GM23338 (cell line): Measurements from ENCODE around the gene WAPL. TPM values are rescaled to one million over a fixed set of nuclear protein-coding genes. Genes with fewer than 3 reads are reported as not detected.

Experiments
- ATAC-seq: fragments of 200-7000 bp; cut with Tn5 transposase; 3 replicates; pipeline ENCODE4 v1.9.1; 2020
- DNase-seq: peaks from one replicate; pipeline ENCODE4 v3.0.0-alpha.2; 2015; ENCODE audit warnings: low spot score
- H2AFZ ChIP-seq: fragments of 200-600 bp; sonication (generic); 2 replicates; pipeline ENCODE4 v1.8.0; 2016; ENCODE audit warnings: antibody characterized with exemption, mild to moderate bottlenecking, moderate library complexity
- H3F3A ChIP-seq: fragments of 200-600 bp; sonication (generic); replicated peaks from 2 replicates; pipeline ENCODE4 v1.8.0; 2017; ENCODE audit warnings: antibody characterized with exemption, mixed run types, low read depth
- H3K27ac ChIP-seq: fragments of 200-600 bp; sonication (generic); 2 replicates; pipeline ENCODE4 v1.6.1; 2016; ENCODE audit warnings: low read depth
- H3K27me3 ChIP-seq: fragments of 200-600 bp; sonication (generic); 2 replicates; pipeline ENCODE4 v1.8.0; 2016; ENCODE audit warnings: mild to moderate bottlenecking, mixed run types, moderate library complexity; ENCODE audit not compliant: insufficient read depth
- H3K36me3 ChIP-seq: fragments of 200-600 bp; sonication (generic); 2 replicates; pipeline ENCODE4 v1.8.0; 2016; ENCODE audit warnings: mild to moderate bottlenecking; ENCODE audit not compliant: insufficient read depth
- H3K4me1 ChIP-seq: fragments of 200-600 bp; sonication (generic); 2 replicates; pipeline ENCODE4 v1.8.0; 2016; ENCODE audit warnings: mild to moderate bottlenecking, moderate library complexity; ENCODE audit not compliant: insufficient read depth
- H3K4me2 ChIP-seq: fragments of 200-600 bp; sonication (generic); 2 replicates; pipeline ENCODE4 v1.7.1; 2017; ENCODE audit warnings: mixed run types
- H3K4me3 ChIP-seq: fragments of 200-600 bp; sonication (generic); 2 replicates; pipeline ENCODE4 v1.6.1; 2016; ENCODE audit warnings: mixed run types
- H3K79me2 ChIP-seq: fragments of 200-600 bp; sonication (generic); replicated peaks from 2 replicates; pipeline ENCODE4 v1.8.0; 2017; ENCODE audit warnings: mild to moderate bottlenecking; ENCODE audit not compliant: insufficient read depth
- H3K9me2 ChIP-seq: fragments of 200-600 bp; sonication (generic); 2 replicates; pipeline ENCODE4 v1.8.0; 2017; ENCODE audit not compliant: insufficient read depth
- H4K20me1 ChIP-seq: fragments of 200-600 bp; sonication (generic); replicated peaks from 2 replicates; pipeline ENCODE4 v1.8.0; 2017; ENCODE audit warnings: mild to moderate bottlenecking; ENCODE audit not compliant: insufficient read depth
- H3K27ac Mint-ChIP-seq: 2 replicates; pipeline ENCODE4 v1.8.0; 2020; ENCODE audit warnings: inconsistent platforms, mild to moderate bottlenecking, moderate library complexity, mixed read lengths
- H3K27me3 Mint-ChIP-seq: 3 replicates; pipeline ENCODE4 v1.8.0; 2022; ENCODE audit warnings: low read depth, mild to moderate bottlenecking, moderate library complexity, mixed read lengths, inconsistent platforms; ENCODE audit not compliant: insufficient read depth, poor library complexity
- H3K36me3 Mint-ChIP-seq: 3 replicates; pipeline ENCODE4 v1.8.0; 2021; ENCODE audit warnings: low read depth, mild to moderate bottlenecking, inconsistent platforms, moderate library complexity, mixed read lengths
- H3K4me1 Mint-ChIP-seq: 3 replicates; pipeline ENCODE4 v1.8.0; 2020; ENCODE audit warnings: mild to moderate bottlenecking, inconsistent platforms, mixed read lengths
- H3K4me3 Mint-ChIP-seq: 3 replicates; pipeline ENCODE4 v1.8.0; 2021; ENCODE audit warnings: moderate library complexity, mild to moderate bottlenecking, inconsistent platforms, mixed read lengths
- H3K9me3 Mint-ChIP-seq: 3 replicates; pipeline ENCODE4 v1.8.0; 2020; ENCODE audit warnings: moderate library complexity, mild to moderate bottlenecking, inconsistent platforms, mixed read lengths
- EZH2 ChIP-seq: fragments of 200-600 bp; sonication (generic); IDR thresholded peaks from one replicate; pipeline ENCODE4 v1.8.0; 2017; ENCODE audit warnings: antibody characterized with exemption, mild to moderate bottlenecking, low read depth; ENCODE audit not compliant: unreplicated experiment
- JUNB ChIP-seq: IDR thresholded peaks from one replicate; pipeline ENCODE4 v1.6.1; 2016; ENCODE audit warnings: antibody characterized with exemption; ENCODE audit not compliant: unreplicated experiment
- POLR2AphosphoS5 ChIP-seq: IDR thresholded peaks from 2 replicates; pipeline ENCODE4 v1.6.1; 2016; ENCODE audit warnings: antibody characterized with exemption, low read depth
- ZNF114 ChIP-seq: fragments of 250-450 bp; sonication (Bioruptor Pico); IDR thresholded peaks from 2 replicates; pipeline ENCODE4 v1.5.0; 2020; ENCODE audit warnings: mild to moderate bottlenecking, moderate library complexity
- ZNF331 ChIP-seq: fragments of 250-450 bp; sonication (Bioruptor Pico); IDR thresholded peaks from 2 replicates; pipeline ENCODE4 v1.5.0; 2020; ENCODE audit warnings: low read depth, mild to moderate bottlenecking, moderate library complexity
- polyA plus RNA-seq: library from polyadenylated mRNA; unstranded; fragments of >200 nt; fragmentation: Nextera tagmentation; extraction: Ambion mirVana; gene quantifications from 2 replicates; pipeline ENCODE4 v1.2.1, GENCODE V29; 2016
- total RNA-seq: library from RNA; depleted of rRNA; stranded (reverse); fragments of >200 nt; shearing (Covaris generic); gene quantifications from 2 replicates; pipeline ENCODE4 v1.2.3, GENCODE V29; 2014
- TF ChIP-seq, protein P1 (sequence below): fragments of 250-450 bp; sonication (Bioruptor Pico); IDR thresholded peaks from 2 replicates; pipeline ENCODE4 v1.5.0; 2020; ENCODE audit warnings: mild to moderate bottlenecking, moderate library complexity
- TF ChIP-seq, protein P2 (sequence below), 2 experiments: fragments of 200-600 bp in 1 of 2; sonication (generic) in 1 of 2; conservative IDR thresholded peaks; 2 replicates each; pipeline versions ENCODE4 v1.5.1 to v1.6.1; 2016 to 2017; ENCODE audit warnings: antibody characterized with exemption in 2 of 2, low read depth in 2 of 2, mild to moderate bottlenecking in 2 of 2, moderate library complexity in 1 of 2

The WAPL gene
- total and polyA plus RNA-seq, 2 experiments from 2014 or later = 25.2 to 60.8 TPM

GRCh38 chr10:86438091-86438749 lies 83.4 kb downstream of the WAPL start:
- Histone ChIP-seq H4K20me1 (no peaks in the 10 kb centered on the region), H3K4me2 (no peak overlapping the region), H3K4me3 (no peak overlapping the region), H3K27me3 (no peaks in the 10 kb centered on the region), H3K36me3 (peaks cover 15% of the 10 kb centered on the region), H2AFZ (no peak overlapping the region), H3K9me2 (no peaks in the 10 kb centered on the region), H3K4me1 (peaks cover 26% of the 10 kb centered on the region), H3F3A (no peaks in the 10 kb centered on the region), H3K27ac (peak overlapping the region; percentile 23; the same call in 1 of the 2 replicates), H3K79me2 (no peaks in the 10 kb centered on the region)
- H3K27me3 Mint-ChIP-seq = no peaks in the 10 kb centered on the region
- H3K4me3 Mint-ChIP-seq = no peak overlapping the region
- peaks cover 55% of the 10 kb centered on the region for H3K36me3 Mint-ChIP-seq
- no peak for ATAC-seq
- TF ChIP-seq, protein P1, sequence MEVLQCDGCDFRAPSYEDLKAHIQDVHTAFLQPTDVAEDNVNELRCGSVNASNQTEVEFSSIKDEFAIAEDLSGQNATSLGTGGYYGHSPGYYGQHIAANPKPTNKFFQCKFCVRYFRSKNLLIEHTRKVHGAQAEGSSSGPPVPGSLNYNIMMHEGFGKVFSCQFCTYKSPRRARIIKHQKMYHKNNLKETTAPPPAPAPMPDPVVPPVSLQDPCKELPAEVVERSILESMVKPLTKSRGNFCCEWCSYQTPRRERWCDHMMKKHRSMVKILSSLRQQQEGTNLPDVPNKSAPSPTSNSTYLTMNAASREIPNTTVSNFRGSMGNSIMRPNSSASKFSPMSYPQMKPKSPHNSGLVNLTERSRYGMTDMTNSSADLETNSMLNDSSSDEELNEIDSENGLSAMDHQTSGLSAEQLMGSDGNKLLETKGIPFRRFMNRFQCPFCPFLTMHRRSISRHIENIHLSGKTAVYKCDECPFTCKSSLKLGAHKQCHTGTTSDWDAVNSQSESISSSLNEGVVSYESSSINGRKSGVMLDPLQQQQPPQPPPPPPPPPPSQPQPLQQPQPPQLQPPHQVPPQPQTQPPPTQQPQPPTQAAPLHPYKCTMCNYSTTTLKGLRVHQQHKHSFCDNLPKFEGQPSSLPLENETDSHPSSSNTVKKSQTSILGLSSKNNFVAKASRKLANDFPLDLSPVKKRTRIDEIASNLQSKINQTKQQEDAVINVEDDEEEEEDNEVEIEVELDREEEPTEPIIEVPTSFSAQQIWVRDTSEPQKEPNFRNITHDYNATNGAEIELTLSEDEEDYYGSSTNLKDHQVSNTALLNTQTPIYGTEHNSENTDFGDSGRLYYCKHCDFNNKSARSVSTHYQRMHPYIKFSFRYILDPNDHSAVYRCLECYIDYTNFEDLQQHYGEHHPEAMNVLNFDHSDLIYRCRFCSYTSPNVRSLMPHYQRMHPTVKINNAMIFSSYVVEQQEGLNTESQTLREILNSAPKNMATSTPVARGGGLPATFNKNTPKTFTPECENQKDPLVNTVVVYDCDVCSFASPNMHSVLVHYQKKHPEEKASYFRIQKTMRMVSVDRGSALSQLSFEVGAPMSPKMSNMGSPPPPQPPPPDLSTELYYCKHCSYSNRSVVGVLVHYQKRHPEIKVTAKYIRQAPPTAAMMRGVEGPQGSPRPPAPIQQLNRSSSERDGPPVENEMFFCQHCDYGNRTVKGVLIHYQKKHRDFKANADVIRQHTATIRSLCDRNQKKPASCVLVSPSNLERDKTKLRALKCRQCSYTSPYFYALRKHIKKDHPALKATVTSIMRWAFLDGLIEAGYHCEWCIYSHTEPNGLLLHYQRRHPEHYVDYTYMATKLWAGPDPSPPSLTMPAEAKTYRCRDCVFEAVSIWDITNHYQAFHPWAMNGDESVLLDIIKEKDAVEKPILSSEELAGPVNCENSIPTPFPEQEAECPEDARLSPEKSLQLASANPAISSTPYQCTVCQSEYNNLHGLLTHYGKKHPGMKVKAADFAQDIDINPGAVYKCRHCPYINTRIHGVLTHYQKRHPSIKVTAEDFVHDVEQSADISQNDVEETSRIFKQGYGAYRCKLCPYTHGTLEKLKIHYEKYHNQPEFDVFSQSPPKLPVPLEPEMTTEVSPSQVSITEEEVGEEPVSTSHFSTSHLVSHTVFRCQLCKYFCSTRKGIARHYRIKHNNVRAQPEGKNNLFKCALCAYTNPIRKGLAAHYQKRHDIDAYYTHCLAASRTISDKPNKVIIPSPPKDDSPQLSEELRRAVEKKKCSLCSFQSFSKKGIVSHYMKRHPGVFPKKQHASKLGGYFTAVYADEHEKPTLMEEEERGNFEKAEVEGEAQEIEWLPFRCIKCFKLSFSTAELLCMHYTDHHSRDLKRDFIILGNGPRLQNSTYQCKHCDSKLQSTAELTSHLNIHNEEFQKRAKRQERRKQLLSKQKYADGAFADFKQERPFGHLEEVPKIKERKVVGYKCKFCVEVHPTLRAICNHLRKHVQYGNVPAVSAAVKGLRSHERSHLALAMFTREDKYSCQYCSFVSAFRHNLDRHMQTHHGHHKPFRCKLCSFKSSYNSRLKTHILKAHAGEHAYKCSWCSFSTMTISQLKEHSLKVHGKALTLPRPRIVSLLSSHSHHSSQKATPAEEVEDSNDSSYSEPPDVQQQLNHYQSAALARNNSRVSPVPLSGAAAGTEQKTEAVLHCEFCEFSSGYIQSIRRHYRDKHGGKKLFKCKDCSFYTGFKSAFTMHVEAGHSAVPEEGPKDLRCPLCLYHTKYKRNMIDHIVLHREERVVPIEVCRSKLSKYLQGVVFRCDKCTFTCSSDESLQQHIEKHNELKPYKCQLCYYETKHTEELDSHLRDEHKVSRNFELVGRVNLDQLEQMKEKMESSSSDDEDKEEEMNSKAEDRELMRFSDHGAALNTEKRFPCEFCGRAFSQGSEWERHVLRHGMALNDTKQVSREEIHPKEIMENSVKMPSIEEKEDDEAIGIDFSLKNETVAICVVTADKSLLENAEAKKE (CRISPR knock-in tag) = no peak
- TF ChIP-seq POLR2AphosphoS5 (no peak), ZNF331 (no peak), EZH2 (no peak), JUNB (no peak), ZNF114 (no peak)
- TF ChIP-seq, protein P2, sequence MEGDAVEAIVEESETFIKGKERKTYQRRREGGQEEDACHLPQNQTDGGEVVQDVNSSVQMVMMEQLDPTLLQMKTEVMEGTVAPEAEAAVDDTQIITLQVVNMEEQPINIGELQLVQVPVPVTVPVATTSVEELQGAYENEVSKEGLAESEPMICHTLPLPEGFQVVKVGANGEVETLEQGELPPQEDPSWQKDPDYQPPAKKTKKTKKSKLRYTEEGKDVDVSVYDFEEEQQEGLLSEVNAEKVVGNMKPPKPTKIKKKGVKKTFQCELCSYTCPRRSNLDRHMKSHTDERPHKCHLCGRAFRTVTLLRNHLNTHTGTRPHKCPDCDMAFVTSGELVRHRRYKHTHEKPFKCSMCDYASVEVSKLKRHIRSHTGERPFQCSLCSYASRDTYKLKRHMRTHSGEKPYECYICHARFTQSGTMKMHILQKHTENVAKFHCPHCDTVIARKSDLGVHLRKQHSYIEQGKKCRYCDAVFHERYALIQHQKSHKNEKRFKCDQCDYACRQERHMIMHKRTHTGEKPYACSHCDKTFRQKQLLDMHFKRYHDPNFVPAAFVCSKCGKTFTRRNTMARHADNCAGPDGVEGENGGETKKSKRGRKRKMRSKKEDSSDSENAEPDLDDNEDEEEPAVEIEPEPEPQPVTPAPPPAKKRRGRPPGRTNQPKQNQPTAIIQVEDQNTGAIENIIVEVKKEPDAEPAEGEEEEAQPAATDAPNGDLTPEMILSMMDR (conservative IDR thresholded peaks at IDR 0.05; ENCODE audit: low read depth in 2 of 2) = no peak
- H3K27ac Mint-ChIP-seq = no peak overlapping the region; the same call in 1 of the 2 replicates
- H3K4me1 Mint-ChIP-seq = peaks cover 15% of the 10 kb centered on the region; the same call in 2 of the 3 replicates
- H3K9me3 Mint-ChIP-seq = no peaks in the 10 kb centered on the region
- DNase-seq = no peak
